Lower leg skin (tissue), 4 donors: ENCODE data around the gene RHOB. TPM values are rescaled to one million over a fixed set of nuclear protein-coding genes. Genes with fewer than 3 reads are reported as not detected.

ENCODE experiments used
- DNase-seq, 2 donors: peaks; one replicate each; pipeline ENCODE4 v3.0.0-alpha.2; 2019; ENCODE audit warnings: low spot score in 2 of 2
- H3K4me3 ChIP-seq: fragments of 200-600 bp; sonication (generic); 2 replicates; pipeline ENCODE4 v1.5.1; 2017; ENCODE audit warnings: mild to moderate bottlenecking, low read depth; ENCODE audit not compliant: poor library complexity, severe bottlenecking
- CTCF ChIP-seq, 3 donors: fragments of 450-650 bp; IDR thresholded peaks; one replicate each; pipeline ENCODE4 v1.5.1; 2016; ENCODE audit warnings: antibody characterized with exemption in 3 of 3, mild to moderate bottlenecking in 3 of 3, moderate library complexity in 2 of 3
- POLR2A ChIP-seq, 2 donors: fragments of 450-650 bp; IDR thresholded peaks; one replicate each; pipeline ENCODE4 v1.6.1; 2016 to 2017; ENCODE audit warnings: antibody characterized with exemption in 2 of 2, mild to moderate bottlenecking in 1 of 2, moderate library complexity in 1 of 2
- whole genome bisulfite sequencing, 2 donors: methylation state at CpG; one replicate each; pipeline ENCODE4 v1.1.5; 2018; 5-methylcytosine and 5-hydroxymethylcytosine counted together
- intact Hi-C: fragments of 100-400 bp; cut with DNase I; formaldehyde crosslinking; loops from one replicate; pipeline ENCODE4 v1.15.0; 2023; ENCODE audit warnings: low total_unique reads
- total RNA-seq, 4 donors: library from RNA; depleted of rRNA; stranded (reverse); fragments of >200 nt; gene quantifications; one replicate each; pipeline ENCODE4 v1.1.0, GENCODE V29; 2016

RHOB gene
- total RNA-seq, 4 donors from 2014 or later: 569 to 894 (median 709) TPM

GRCh38 chr2:20429528-20429927 is 17.3 kb upstream of the RHOB start:
- intact Hi-C loops: no loop called here
- WGBS, 2 donors: 11 to 22% methylated on average over 1 of the region's 1 CpG

DNA sequence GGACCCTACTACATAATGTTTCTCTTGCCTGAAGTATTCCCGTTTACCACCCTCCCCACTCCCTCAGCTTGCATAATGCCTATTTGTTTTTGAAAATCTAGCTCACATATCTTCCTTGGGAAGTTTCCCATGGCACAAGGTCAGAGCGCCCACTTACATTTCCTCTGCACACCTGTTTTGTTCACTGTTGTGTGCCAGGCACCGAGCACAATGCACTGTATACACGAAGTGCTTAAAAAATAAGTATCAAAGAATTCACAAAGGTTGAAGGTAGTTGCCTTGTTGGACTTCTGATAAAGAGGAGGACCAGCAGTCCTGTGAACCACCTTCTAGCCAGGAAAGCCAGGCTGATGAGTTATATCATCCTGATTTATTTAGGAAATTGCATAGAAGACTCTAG is 16.8 kb upstream of the RHOB start:
- TF ChIP-seq POLR2A (IDR thresholded peaks at IDR 0.05) (no peak), CTCF (IDR thresholded peaks at IDR 0.05) (no peak)
- peak; percentile 17 to 75 for DNase-seq
- 58 to 66% methylated on average over 4 of the region's 4 CpGs for WGBS, 2 donors
- H3K4me3 ChIP-seq: no peak overlapping the region
- intact Hi-C loops: no loop called here

More at GRCh38 chr2:20429528-20429927, 17.3 kb upstream of the RHOB start:
- peak; percentile 68 to 83 for DNase-seq
- no peak overlapping the region for H3K4me3 ChIP-seq
- TF ChIP-seq POLR2A (IDR thresholded peaks at IDR 0.05) (no peak), CTCF (IDR thresholded peaks at IDR 0.05) (no peak)

GRCh38 chr2:20430461-20431300 is 16.2 kb upstream of the RHOB start:
- TF ChIP-seq POLR2A (IDR thresholded peaks at IDR 0.05) (no peak), CTCF (IDR thresholded peaks at IDR 0.05) (no peak)
- no peak overlapping the region for H3K4me3 ChIP-seq
- 72 to 73% methylated on average over 7 of the region's 7 CpGs for WGBS, 2 donors
- DNase-seq: peak; percentile 29 to 76
- intact Hi-C loops: no loop called here

GRCh38 chr2:20431301-20431698 is 15.6 kb upstream of the RHOB start:
- no peak overlapping the region for H3K4me3 ChIP-seq
- intact Hi-C loops: no loop called here
- DNase-seq: no peak
- TF ChIP-seq CTCF (IDR thresholded peaks at IDR 0.05) (no peak), POLR2A (IDR thresholded peaks at IDR 0.05) (no peak)
- 92 to 98% methylated on average over 3 of the region's 3 CpGs for WGBS, 2 donors

DNA sequence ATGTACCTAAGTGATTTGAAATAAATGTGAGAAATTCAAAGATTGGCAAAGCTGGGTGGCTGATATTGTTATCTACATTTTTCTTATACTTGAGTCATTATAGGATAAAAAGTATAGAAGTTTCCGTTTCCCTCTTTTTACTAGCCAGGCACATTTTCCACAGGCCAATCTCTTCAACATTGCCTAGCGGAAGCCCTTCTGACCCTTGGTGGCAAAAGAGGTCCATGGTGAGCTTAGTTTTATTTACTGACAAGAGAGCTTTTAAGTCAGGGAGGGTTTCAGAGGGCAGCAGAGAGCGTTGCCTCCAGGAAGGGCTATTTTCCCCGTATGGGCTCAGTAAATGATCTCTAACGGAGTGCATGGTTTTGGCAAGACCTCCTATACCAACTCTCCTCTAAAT is 15.1 kb upstream of the RHOB start:
- no peak for TF ChIP-seq CTCF (IDR thresholded peaks at IDR 0.05)
- TF ChIP-seq POLR2A (IDR thresholded peaks at IDR 0.05): no peak
- DNase-seq: peak in 1 of 2 donors; percentile 9
- no peak overlapping the region for H3K4me3 ChIP-seq
- intact Hi-C loops: no loop called here
- WGBS, 2 donors: 84 to 86% methylated on average over 5 of the region's 5 CpGs
